Measurements from ENCODE around the gene GJA3.

GRCh38 chr13:20121159-20121525, 39.7 kb downstream of the GJA3 start:
- TF ChIP-seq CTCF (conservative IDR thresholded peaks at IDR 0.05; ENCODE audit: low read depth, low read length) (no peak), MAFK (IDR thresholded peaks at IDR 0.05; ENCODE audit: low read depth, low read length) (no peak), MAZ (IDR thresholded peaks at IDR 0.05; ENCODE audit: borderline replicate concordance, low read depth, low read length) (no peak), POLR2A (IDR thresholded peaks at IDR 0.05; ENCODE audit: low read depth, low read length) (no peak), SMC3 (IDR thresholded peaks at IDR 0.05; ENCODE audit: low read depth, low read length) (no peak), USF2 (IDR thresholded peaks at IDR 0.05; ENCODE audit: low read depth, low read length) (no peak), CEBPB (IDR thresholded peaks at IDR 0.05; ENCODE audit: low read depth, low read length) (no peak), RCOR1 (IDR thresholded peaks at IDR 0.05; ENCODE audit: insufficient replicate concordance, low read length) (no peak), FOS (IDR thresholded peaks at IDR 0.05; ENCODE audit: low read depth, low read length) (no peak)
